ENCODE results near the gene SLC35F3. TPM values are rescaled to one million over a fixed set of nuclear protein-coding genes. Genes with fewer than 3 reads are reported as not detected.

Gene SLC35F3
- total RNA-seq, 6 experiments from 2014 or later = 0.26 to 0.58 (median 0.46) TPM

- Mint-ChIP-seq H3K36me3 (ENCODE audit: low read depth) (no peaks in the 10 kb centered on the region), H3K4me3 (no peak overlapping the region), H3K27ac (no peak overlapping the region), H3K27me3 (ENCODE audit: insufficient read depth) (peaks cover 2% of the 10 kb centered on the region; the same call in 1 of the 2 replicates), H3K9me3 (peaks cover 10% of the 10 kb centered on the region; the same call in 1 of the 2 replicates), H3K4me1 (ENCODE audit: low read depth) (no peaks in the 10 kb centered on the region)
- no peak for TF ChIP-seq CTCF (IDR thresholded peaks at IDR 0.05)
- DNase-seq = no peak
These were observed 191.8 kb downstream of the SLC35F3 start for GRCh38 chr1:234096161-234096770.

DNA sequence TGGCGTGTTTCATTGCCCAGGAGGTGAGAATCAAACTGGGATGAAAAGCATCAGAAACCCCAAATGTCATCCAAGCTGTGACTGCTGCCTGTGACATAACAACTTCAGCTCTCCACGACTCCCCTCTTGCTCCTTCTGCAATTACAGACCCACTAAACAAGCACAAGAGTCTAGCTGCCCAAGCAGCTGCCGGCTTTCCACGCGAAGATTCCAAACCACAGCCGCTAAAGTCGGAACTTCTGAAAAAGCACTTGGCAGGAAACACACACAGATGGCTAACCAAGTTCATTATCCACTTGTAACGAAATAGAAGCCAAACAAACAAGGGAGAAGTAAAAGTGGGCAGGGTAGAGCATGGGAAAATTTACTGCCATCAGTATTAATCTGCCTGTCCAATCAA lies 198.1 kb downstream of the SLC35F3 start:
- no peaks in the 10 kb centered on the region for H3K4me1 Mint-ChIP-seq (ENCODE audit: low read depth)
- H3K27me3 Mint-ChIP-seq (ENCODE audit: insufficient read depth) = no peaks in the 10 kb centered on the region; the same call in 1 of the 2 replicates
- H3K36me3 Mint-ChIP-seq (ENCODE audit: low read depth) = no peaks in the 10 kb centered on the region
- no peak overlapping the region for H3K4me3 Mint-ChIP-seq
- no peak overlapping the region for H3K27ac Mint-ChIP-seq
- DNase-seq = no peak
- H3K9me3 Mint-ChIP-seq = no peaks in the 10 kb centered on the region
- TF ChIP-seq CTCF (IDR thresholded peaks at IDR 0.05) = no peak

- no peaks in the 10 kb centered on the region for H3K4me1 Mint-ChIP-seq (ENCODE audit: low read depth)
These were observed 198.7 kb downstream of the SLC35F3 start for GRCh38 chr1:234103198-234103597.

GRCh38 chr1:234106032-234106431 lies 201.6 kb downstream of the SLC35F3 start:
- H3K4me1 Mint-ChIP-seq (ENCODE audit: low read depth) = no peaks in the 10 kb centered on the region

More at GRCh38 chr1:234103198-234103597, 198.7 kb downstream of the SLC35F3 start:
- no peak overlapping the region for H3K4me3 Mint-ChIP-seq
- no peak for TF ChIP-seq CTCF (IDR thresholded peaks at IDR 0.05)
- H3K27ac Mint-ChIP-seq = no peak overlapping the region
- no peaks in the 10 kb centered on the region; the same call in 1 of the 2 replicates for H3K27me3 Mint-ChIP-seq (ENCODE audit: insufficient read depth)
- no peak for DNase-seq
- no peaks in the 10 kb centered on the region for H3K9me3 Mint-ChIP-seq
- H3K36me3 Mint-ChIP-seq (ENCODE audit: low read depth) = no peaks in the 10 kb centered on the region

GRCh38 chr1:234107416-234108021 lies 203.0 kb downstream of the SLC35F3 start:
- DNase-seq = no peak
- Mint-ChIP-seq H3K4me3 (no peak overlapping the region), H3K4me1 (ENCODE audit: low read depth) (peaks cover 5% of the 10 kb centered on the region; the same call in 1 of the 2 replicates), H3K27ac (no peak overlapping the region), H3K36me3 (ENCODE audit: low read depth) (no peaks in the 10 kb centered on the region), H3K27me3 (ENCODE audit: insufficient read depth) (no peaks in the 10 kb centered on the region; the same call in 1 of the 2 replicates), H3K9me3 (no peaks in the 10 kb centered on the region)
- TF ChIP-seq CTCF (IDR thresholded peaks at IDR 0.05) = no peak

More at GRCh38 chr1:234106032-234106431, 201.6 kb downstream of the SLC35F3 start:
- Mint-ChIP-seq H3K4me3 (no peak overlapping the region), H3K9me3 (no peaks in the 10 kb centered on the region), H3K36me3 (ENCODE audit: low read depth) (no peaks in the 10 kb centered on the region), H3K27me3 (ENCODE audit: insufficient read depth) (no peaks in the 10 kb centered on the region; the same call in 1 of the 2 replicates), H3K27ac (no peak overlapping the region)
- TF ChIP-seq CTCF (IDR thresholded peaks at IDR 0.05) = no peak
- DNase-seq = no peak
